Measurements from ENCODE around the gene ALOX5.

The ALOX5 gene

DNA sequence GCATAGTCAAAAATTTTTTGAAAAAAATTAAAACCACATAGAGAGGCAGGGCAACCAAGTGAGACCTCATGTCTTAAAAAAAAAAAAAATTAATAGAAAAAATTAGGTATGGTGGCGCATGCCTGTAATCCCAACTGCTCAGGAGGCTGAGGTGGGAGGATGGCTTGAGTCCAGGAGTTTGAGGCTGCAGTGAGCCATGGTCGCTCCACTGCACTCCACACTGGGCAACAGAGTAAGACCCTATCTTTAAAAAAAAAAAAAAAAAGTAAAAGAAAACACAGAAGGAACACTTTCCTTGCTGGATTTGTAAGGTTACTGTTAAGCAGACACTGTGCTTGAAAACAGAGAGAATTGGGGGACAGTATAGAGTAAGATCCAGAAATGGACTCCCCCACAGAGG lies 58.1 kb downstream of the ALOX5 start:
- no peaks in the 10 kb centered on the region for H3K79me1 ChIP-seq (replicated peaks; ENCODE audit: low read length, poor library complexity, severe bottlenecking)
- no peak overlapping the region for H4K8ac ChIP-seq (ENCODE audit: low read length)
- H2AK5ac ChIP-seq (ENCODE audit: low read length, severe bottlenecking): no peak overlapping the region
- no peak overlapping the region for H3K9ac ChIP-seq (ENCODE audit: low read length)
- H3K4me1 ChIP-seq (ENCODE audit: control insufficient read depth, insufficient read depth, low read depth, low read length): no peaks in the 10 kb centered on the region
- WGBS: 91% methylated on average over 1 of the region's 2 CpGs
- no peak overlapping the region for H2AFZ ChIP-seq (ENCODE audit: low read depth, low read length)
- H3K27me3 ChIP-seq (ENCODE audit: control insufficient read depth in 1 of 2, insufficient read depth in 1 of 2, low read length in 2 of 2): peaks cover 10 to 46% of the 10 kb centered on the region in 2 experiments
- no peak overlapping the region for H2BK15ac ChIP-seq (ENCODE audit: low read depth, poor library complexity, severe bottlenecking)
- no peak for DNase-seq
- no peak overlapping the region for H3K18ac ChIP-seq (ENCODE audit: low read depth in 1 of 2, low read length in 2 of 2)
- H3K14ac ChIP-seq (ENCODE audit: low read length in 2 of 2): no peak overlapping the region
- H3K36me3 ChIP-seq (ENCODE audit: control insufficient read depth in 1 of 2, insufficient read depth in 2 of 2, low read depth in 1 of 2, low read length in 2 of 2): no peaks in the 10 kb centered on the region
- H3K4me2 ChIP-seq (ENCODE audit: low read length, poor library complexity, severe bottlenecking): no peak overlapping the region
- no peak overlapping the region for H3K4ac ChIP-seq (ENCODE audit: low read depth in 1 of 2, low read length in 2 of 2)
- H4K91ac ChIP-seq (ENCODE audit: low read length): no peak overlapping the region
- H3K23ac ChIP-seq (ENCODE audit: low read length in 2 of 2): no peak overlapping the region
- no peak overlapping the region for H2BK5ac ChIP-seq (ENCODE audit: low read depth, low read length, poor library complexity, severe bottlenecking)
- no peak overlapping the region for H2BK120ac ChIP-seq (ENCODE audit: low read depth, low read length)
- H2BK12ac ChIP-seq (ENCODE audit: low read length in 2 of 2): no peak overlapping the region
- no peaks in the 10 kb centered on the region for H3K9me3 ChIP-seq (ENCODE audit: control insufficient read depth, low read length)
- no peak overlapping the region for H3K4me3 ChIP-seq (ENCODE audit: insufficient read depth in 1 of 2, low read depth in 1 of 2, low read length in 2 of 2)
- no peak overlapping the region for H3K27ac ChIP-seq (ENCODE audit: low read length, poor library complexity, severe bottlenecking)

DNA sequence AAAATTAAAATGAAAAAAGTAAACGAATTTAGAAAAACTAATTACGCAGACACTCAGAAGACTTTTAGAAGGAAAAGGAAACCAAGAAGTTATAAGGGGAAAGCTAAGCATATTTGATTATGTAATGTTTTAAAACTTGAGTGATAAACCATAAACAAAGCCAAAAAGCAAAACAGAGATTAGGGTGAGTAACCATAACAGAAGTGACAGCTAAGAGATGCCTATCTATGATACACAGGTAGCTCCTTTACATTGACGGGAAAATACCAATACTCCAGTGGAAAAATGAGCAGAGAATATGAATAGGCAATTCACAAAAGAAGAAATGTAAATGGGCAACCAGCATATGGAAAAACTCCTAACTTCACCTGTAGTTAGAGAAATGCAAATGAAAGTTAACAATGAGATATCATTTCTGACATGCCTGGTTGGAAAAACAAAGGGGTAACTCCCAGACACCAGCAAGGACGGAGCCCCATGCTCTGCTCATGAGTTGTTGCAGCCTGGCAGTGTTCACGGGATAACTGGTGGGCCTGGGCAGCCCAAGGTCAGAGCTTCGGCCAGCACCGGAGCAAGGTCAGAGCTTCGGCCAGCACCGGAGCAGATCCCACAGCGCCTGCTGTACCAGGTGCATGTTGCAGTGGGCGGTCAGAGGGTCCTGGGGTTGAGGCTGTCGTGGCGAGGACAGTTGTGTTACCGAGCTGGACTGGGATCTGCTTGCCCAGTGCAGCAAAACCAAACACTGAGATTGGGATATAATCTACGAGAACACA lies 58.9 kb downstream of the ALOX5 start:
- Histone ChIP-seq H2BK12ac (ENCODE audit: low read length in 2 of 2) (no peak overlapping the region), H3K4me1 (ENCODE audit: control insufficient read depth, insufficient read depth, low read depth, low read length) (no peaks in the 10 kb centered on the region), H3K14ac (ENCODE audit: low read length in 2 of 2) (no peak overlapping the region), H3K79me1 (replicated peaks; ENCODE audit: low read length, poor library complexity, severe bottlenecking) (no peaks in the 10 kb centered on the region), H3K4ac (ENCODE audit: low read depth in 1 of 2, low read length in 2 of 2) (no peak overlapping the region), H3K9ac (ENCODE audit: low read length) (no peak overlapping the region), H3K4me3 (ENCODE audit: insufficient read depth in 1 of 2, low read depth in 1 of 2, low read length in 2 of 2) (no peak overlapping the region), H3K27me3 (ENCODE audit: control insufficient read depth in 1 of 2, insufficient read depth in 1 of 2, low read length in 2 of 2) (peaks cover 10 to 40% of the 10 kb centered on the region in 2 experiments), H3K9me3 (ENCODE audit: control insufficient read depth, low read length) (no peaks in the 10 kb centered on the region), H3K23ac (ENCODE audit: low read length in 2 of 2) (no peak overlapping the region), H4K8ac (ENCODE audit: low read length) (no peak overlapping the region), H2AFZ (ENCODE audit: low read depth, low read length) (no peak overlapping the region), H2BK5ac (ENCODE audit: low read depth, low read length, poor library complexity, severe bottlenecking) (no peak overlapping the region), H2BK15ac (ENCODE audit: low read depth, poor library complexity, severe bottlenecking) (no peak overlapping the region), H2BK120ac (ENCODE audit: low read depth, low read length) (no peak overlapping the region), H3K36me3 (ENCODE audit: control insufficient read depth in 1 of 2, insufficient read depth in 2 of 2, low read depth in 1 of 2, low read length in 2 of 2) (no peaks in the 10 kb centered on the region), H3K27ac (ENCODE audit: low read length, poor library complexity, severe bottlenecking) (no peak overlapping the region), H4K91ac (ENCODE audit: low read length) (no peak overlapping the region), H3K18ac (ENCODE audit: low read depth in 1 of 2, low read length in 2 of 2) (no peak overlapping the region), H2AK5ac (ENCODE audit: low read length, severe bottlenecking) (no peak overlapping the region), H3K4me2 (ENCODE audit: low read length, poor library complexity, severe bottlenecking) (no peak overlapping the region)
- 90% methylated on average over 15 of the region's 15 CpGs for WGBS
- DNase-seq: no peak

DNA sequence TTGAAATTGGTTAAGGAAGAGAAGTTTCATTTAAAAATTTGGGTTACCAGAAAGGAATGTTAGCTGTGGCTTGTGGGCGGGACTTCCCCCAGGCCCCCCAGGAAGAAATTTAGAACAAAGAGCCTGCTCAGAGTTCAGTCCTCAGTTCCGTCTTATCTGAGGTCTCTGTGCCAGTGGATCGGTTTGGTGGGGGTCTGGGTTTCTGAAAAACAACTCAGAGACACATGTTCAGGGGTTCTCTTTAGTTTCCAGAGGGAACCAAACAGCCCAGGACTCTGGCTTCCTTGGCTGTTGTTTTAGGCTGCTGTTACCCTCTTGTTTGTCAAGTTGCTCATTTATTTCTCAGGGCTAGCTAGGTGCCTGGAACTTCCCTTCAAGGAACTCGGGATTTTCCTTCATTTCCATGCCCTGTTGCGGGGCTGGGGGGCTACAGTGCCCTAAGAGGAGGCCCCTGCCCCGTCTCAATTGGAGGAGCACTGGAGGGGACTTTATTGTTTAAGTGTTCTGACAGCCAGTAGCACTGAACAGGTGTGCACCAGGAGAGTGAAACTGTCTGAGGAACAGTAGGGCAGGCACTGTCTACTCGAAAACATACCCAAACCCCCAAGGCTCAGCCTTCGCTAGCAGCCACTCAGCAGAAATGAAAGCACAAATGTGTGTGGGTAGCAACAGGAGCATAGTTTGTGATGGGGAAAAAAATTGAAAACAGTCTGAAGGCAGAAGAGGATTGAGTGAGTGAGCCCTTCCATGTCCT lies 59.9 kb downstream of the ALOX5 start:
- no peak overlapping the region for H3K4me3 ChIP-seq (ENCODE audit: insufficient read depth in 1 of 2, low read depth in 1 of 2, low read length in 2 of 2)
- H3K4me2 ChIP-seq (ENCODE audit: low read length, poor library complexity, severe bottlenecking): no peak overlapping the region
- no peaks in the 10 kb centered on the region for H3K4me1 ChIP-seq (ENCODE audit: control insufficient read depth, insufficient read depth, low read depth, low read length)
- H4K8ac ChIP-seq (ENCODE audit: low read length): no peak overlapping the region
- no peak for DNase-seq
- H2BK5ac ChIP-seq (ENCODE audit: low read depth, low read length, poor library complexity, severe bottlenecking): no peak overlapping the region
- no peak overlapping the region for H3K27ac ChIP-seq (ENCODE audit: low read length, poor library complexity, severe bottlenecking)
- H3K79me1 ChIP-seq (replicated peaks; ENCODE audit: low read length, poor library complexity, severe bottlenecking): no peaks in the 10 kb centered on the region
- H4K91ac ChIP-seq (ENCODE audit: low read length): no peak overlapping the region
- H2BK15ac ChIP-seq (ENCODE audit: low read depth, poor library complexity, severe bottlenecking): no peak overlapping the region
- no peak overlapping the region for H3K4ac ChIP-seq (ENCODE audit: low read depth in 1 of 2, low read length in 2 of 2)
- H3K18ac ChIP-seq (ENCODE audit: low read depth in 1 of 2, low read length in 2 of 2): no peak overlapping the region
- no peak overlapping the region for H3K9ac ChIP-seq (ENCODE audit: low read length)
- H3K23ac ChIP-seq (ENCODE audit: low read length in 2 of 2): no peak overlapping the region
- H2BK12ac ChIP-seq (ENCODE audit: low read length in 2 of 2): no peak overlapping the region
- H3K9me3 ChIP-seq (ENCODE audit: control insufficient read depth, low read length): no peaks in the 10 kb centered on the region
- H2BK120ac ChIP-seq (ENCODE audit: low read depth, low read length): no peak overlapping the region
- no peak overlapping the region for H2AFZ ChIP-seq (ENCODE audit: low read depth, low read length)
- H3K36me3 ChIP-seq (ENCODE audit: control insufficient read depth in 1 of 2, insufficient read depth in 2 of 2, low read depth in 1 of 2, low read length in 2 of 2): no peaks in the 10 kb centered on the region
- H3K27me3 ChIP-seq (ENCODE audit: control insufficient read depth in 1 of 2, insufficient read depth in 1 of 2, low read length in 2 of 2): peaks cover 3 to 37% of the 10 kb centered on the region in 2 experiments
- no peak overlapping the region for H2AK5ac ChIP-seq (ENCODE audit: low read length, severe bottlenecking)
- 82% methylated on average over 7 of the region's 8 CpGs for WGBS
- no peak overlapping the region for H3K14ac ChIP-seq (ENCODE audit: low read length in 2 of 2)

DNA sequence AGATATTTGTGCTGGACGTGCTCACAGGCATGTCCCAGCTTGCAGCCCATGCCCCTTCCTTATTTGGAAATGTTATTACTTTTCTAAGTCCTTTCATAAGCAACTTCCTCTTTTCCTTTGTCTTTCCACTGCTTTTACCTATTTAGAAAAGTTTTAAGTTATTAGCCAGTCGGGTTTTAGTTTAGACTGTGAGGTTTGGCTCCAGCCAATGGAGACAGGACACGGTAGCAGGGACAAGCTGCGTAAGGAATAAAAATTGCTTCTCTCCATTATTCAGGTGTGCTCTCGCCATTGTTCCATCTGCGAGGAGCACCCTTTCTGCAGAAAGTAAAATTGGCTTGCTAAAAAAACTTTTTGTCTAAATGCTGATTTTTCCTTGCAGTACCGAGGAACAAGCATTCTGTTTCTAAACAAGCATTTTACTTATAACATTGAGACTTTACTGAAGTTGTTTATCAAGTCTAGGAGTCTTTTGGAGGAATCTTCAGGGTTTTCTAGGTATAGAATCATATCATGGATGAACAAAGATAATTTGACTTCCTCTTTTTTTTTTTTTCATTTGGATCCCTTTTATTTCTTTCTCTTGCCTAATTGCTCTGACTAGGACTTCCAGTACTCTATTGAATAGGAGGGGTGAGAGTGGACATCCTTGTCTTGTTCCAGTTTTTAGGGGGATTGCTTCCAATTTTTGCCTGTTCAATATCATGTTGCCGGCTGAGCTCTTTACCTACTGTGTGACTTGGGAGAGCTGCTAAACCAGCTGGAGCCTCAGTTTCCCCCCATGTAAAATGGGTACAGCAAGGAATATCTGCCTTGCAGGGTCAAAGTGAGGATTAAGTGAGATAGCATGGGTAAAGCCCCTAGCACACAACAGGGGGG lies 63.8 kb downstream of the ALOX5 start:
- Histone ChIP-seq H3K18ac (ENCODE audit: low read depth in 1 of 2, low read length in 2 of 2) (no peak overlapping the region), H2AFZ (ENCODE audit: low read depth, low read length) (no peak overlapping the region), H3K4me3 (ENCODE audit: insufficient read depth in 1 of 2, low read depth in 1 of 2, low read length in 2 of 2) (no peak overlapping the region), H3K9ac (ENCODE audit: low read length) (no peak overlapping the region), H3K4me1 (ENCODE audit: control insufficient read depth, insufficient read depth, low read depth, low read length) (no peaks in the 10 kb centered on the region), H3K9me3 (ENCODE audit: control insufficient read depth, low read length) (no peaks in the 10 kb centered on the region), H3K4ac (ENCODE audit: low read depth in 1 of 2, low read length in 2 of 2) (no peak overlapping the region), H3K79me1 (replicated peaks; ENCODE audit: low read length, poor library complexity, severe bottlenecking) (no peaks in the 10 kb centered on the region), H4K8ac (ENCODE audit: low read length) (no peak overlapping the region), H2BK5ac (ENCODE audit: low read depth, low read length, poor library complexity, severe bottlenecking) (no peak overlapping the region), H2BK120ac (ENCODE audit: low read depth, low read length) (no peak overlapping the region), H4K91ac (ENCODE audit: low read length) (no peak overlapping the region), H2BK15ac (ENCODE audit: low read depth, poor library complexity, severe bottlenecking) (no peak overlapping the region), H2BK12ac (ENCODE audit: low read length in 2 of 2) (no peak overlapping the region), H2AK5ac (ENCODE audit: low read length, severe bottlenecking) (no peak overlapping the region), H3K27me3 (ENCODE audit: control insufficient read depth in 1 of 2, insufficient read depth in 1 of 2, low read length in 2 of 2) (peaks cover 9 to 30% of the 10 kb centered on the region in 2 experiments), H3K27ac (ENCODE audit: low read length, poor library complexity, severe bottlenecking) (no peak overlapping the region), H3K23ac (ENCODE audit: low read length in 2 of 2) (no peak overlapping the region), H3K4me2 (ENCODE audit: low read length, poor library complexity, severe bottlenecking) (no peak overlapping the region), H3K36me3 (ENCODE audit: control insufficient read depth in 1 of 2, insufficient read depth in 2 of 2, low read depth in 1 of 2, low read length in 2 of 2) (no peaks in the 10 kb centered on the region), H3K14ac (ENCODE audit: low read length in 2 of 2) (no peak overlapping the region)
- no peak for DNase-seq
- 83% methylated on average over 7 of the region's 8 CpGs for WGBS

All from mesenchymal stem cell (in vitro differentiated cells and primary cell).